ENCODE measurements around the gene CST7.

GRCh38 chr20:24970754-24971153, 21.7 kb downstream of the CST7 start:
- TF ChIP-seq FOXP2 (optimal IDR thresholded peaks at IDR 0.05; ENCODE audit: borderline replicate concordance, extremely low read depth, extremely low read length, insufficient read depth) (no peak), POLR2AphosphoS5 (IDR thresholded peaks at IDR 0.05; ENCODE audit: low read depth, low read length) (no peak), TAF1 (IDR thresholded peaks at IDR 0.05; ENCODE audit: borderline replicate concordance, insufficient read depth, low read length) (no peak), SIN3A (IDR thresholded peaks at IDR 0.05; ENCODE audit: borderline replicate concordance, insufficient read depth, low read length) (no peak)
- TF ChIP-seq, protein P1, sequence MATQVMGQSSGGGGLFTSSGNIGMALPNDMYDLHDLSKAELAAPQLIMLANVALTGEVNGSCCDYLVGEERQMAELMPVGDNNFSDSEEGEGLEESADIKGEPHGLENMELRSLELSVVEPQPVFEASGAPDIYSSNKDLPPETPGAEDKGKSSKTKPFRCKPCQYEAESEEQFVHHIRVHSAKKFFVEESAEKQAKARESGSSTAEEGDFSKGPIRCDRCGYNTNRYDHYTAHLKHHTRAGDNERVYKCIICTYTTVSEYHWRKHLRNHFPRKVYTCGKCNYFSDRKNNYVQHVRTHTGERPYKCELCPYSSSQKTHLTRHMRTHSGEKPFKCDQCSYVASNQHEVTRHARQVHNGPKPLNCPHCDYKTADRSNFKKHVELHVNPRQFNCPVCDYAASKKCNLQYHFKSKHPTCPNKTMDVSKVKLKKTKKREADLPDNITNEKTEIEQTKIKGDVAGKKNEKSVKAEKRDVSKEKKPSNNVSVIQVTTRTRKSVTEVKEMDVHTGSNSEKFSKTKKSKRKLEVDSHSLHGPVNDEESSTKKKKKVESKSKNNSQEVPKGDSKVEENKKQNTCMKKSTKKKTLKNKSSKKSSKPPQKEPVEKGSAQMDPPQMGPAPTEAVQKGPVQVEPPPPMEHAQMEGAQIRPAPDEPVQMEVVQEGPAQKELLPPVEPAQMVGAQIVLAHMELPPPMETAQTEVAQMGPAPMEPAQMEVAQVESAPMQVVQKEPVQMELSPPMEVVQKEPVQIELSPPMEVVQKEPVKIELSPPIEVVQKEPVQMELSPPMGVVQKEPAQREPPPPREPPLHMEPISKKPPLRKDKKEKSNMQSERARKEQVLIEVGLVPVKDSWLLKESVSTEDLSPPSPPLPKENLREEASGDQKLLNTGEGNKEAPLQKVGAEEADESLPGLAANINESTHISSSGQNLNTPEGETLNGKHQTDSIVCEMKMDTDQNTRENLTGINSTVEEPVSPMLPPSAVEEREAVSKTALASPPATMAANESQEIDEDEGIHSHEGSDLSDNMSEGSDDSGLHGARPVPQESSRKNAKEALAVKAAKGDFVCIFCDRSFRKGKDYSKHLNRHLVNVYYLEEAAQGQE (IDR thresholded peaks at IDR 0.05; ENCODE audit: insufficient read depth in 1 of 2, low read depth in 2 of 2, low read length in 2 of 2) = no peak

Data from PFSK-1 (cell line).